Measurements from ENCODE around the gene BATF2.
A peak's percentile ranks its signal among the peaks of the same experiment; 100 is the strongest.

Gene BATF2

GRCh38 chr11:64996710-64997380, at the start of gene BATF2:
BATF2 (minus strand) TSS chr11:64996971; CDS start chr11:64996914, 57 bp downstream.
- DNase-seq (ENCODE audit: low read depth) = no peak
- peak; percentile 64 for TF ChIP-seq CTCF (conservative IDR thresholded peaks at IDR 0.05; ENCODE audit: low read depth, low read length)
- H3K4me3 ChIP-seq (ENCODE audit: low read length) = no peak within 1 kb of the TSS

GRCh38 chr11:65045728-65046127, 49.0 kb upstream of the BATF2 start:
- DNase-seq (ENCODE audit: low read depth) = no peak
- no peak for TF ChIP-seq CTCF (conservative IDR thresholded peaks at IDR 0.05; ENCODE audit: low read depth, low read length)
- H3K4me3 ChIP-seq (ENCODE audit: low read length) = no peak overlapping the region

- H3K4me3 ChIP-seq (ENCODE audit: low read length) = no peak overlapping the region
- no peak for DNase-seq (ENCODE audit: low read depth)
- no peak for TF ChIP-seq CTCF (conservative IDR thresholded peaks at IDR 0.05; ENCODE audit: low read depth, low read length)
Observed at GRCh38 chr11:65045061-65045460, 48.3 kb upstream of the BATF2 start.

GRCh38 chr11:65043881-65044501, 47.2 kb upstream of the BATF2 start:
- DNase-seq (ENCODE audit: low read depth) = no peak
- H3K4me3 ChIP-seq (ENCODE audit: low read length) = no peak overlapping the region
- TF ChIP-seq CTCF (conservative IDR thresholded peaks at IDR 0.05; ENCODE audit: low read depth, low read length) = no peak

- no peak for DNase-seq (ENCODE audit: low read depth)
- no peak for TF ChIP-seq CTCF (conservative IDR thresholded peaks at IDR 0.05; ENCODE audit: low read depth, low read length)
- H3K4me3 ChIP-seq (ENCODE audit: low read length) = no peak overlapping the region
Observed at GRCh38 chr11:65042891-65043290, 46.1 kb upstream of the BATF2 start.

GRCh38 chr11:65040847-65041622, 44.3 kb upstream of the BATF2 start, which contains the start of gene SAC3D1:
SAC3D1 (plus strand) TSS chr11:65041210; CDS start chr11:65041293, 83 bp downstream.
- peak; percentile 87 for DNase-seq (ENCODE audit: low read depth)
- no peak for TF ChIP-seq CTCF (conservative IDR thresholded peaks at IDR 0.05; ENCODE audit: low read depth, low read length)
- peak within 1 kb of the TSS; percentile 62 for H3K4me3 ChIP-seq (ENCODE audit: low read length)

Data from retinal pigment epithelial cell (primary cell).